ENCODE measurements around the gene MPPED2.

MPPED2 gene

DNA sequence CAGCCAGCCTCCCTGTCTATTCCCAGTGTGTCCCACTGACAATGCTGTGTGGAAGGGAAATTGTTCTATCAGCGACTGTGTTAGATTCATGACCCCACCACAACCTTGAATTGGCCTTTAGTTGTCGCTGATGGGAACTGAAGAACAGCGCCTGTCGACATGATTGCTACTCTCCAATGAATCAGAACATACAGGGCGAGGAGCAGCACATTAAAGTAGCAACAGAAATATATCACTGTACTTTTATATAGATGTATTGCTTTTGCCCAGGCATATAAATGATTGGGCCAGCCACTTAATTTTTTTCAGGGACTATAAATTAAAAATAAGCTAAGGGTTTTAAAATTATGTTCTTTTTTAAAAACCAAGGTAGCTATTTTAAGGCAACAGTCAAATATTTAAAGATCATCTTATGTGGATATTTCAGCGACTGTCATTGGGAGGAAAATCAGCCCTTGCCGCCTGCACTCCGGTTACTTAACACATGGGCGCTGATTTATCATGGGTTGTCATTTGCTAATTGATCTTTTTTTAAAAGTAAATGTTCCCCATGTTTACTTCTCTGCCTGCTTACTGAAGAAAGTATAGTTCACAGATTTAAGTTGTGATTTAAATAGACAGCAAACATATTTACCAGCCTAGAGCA, 221.2 kb downstream of the MPPED2 start:
- in situ Hi-C loops (cut with HindIII; ENCODE audit: low pct_unique_long_range_greater_than_20kb, low sequenced_read_pairs): no loop called here
- DNase-seq (ENCODE audit: low read depth in 1 of 2, low spot score in 1 of 2): no peak
- no peak for TF ChIP-seq JUND (IDR thresholded peaks at IDR 0.05; ENCODE audit: low read depth)

DNA sequence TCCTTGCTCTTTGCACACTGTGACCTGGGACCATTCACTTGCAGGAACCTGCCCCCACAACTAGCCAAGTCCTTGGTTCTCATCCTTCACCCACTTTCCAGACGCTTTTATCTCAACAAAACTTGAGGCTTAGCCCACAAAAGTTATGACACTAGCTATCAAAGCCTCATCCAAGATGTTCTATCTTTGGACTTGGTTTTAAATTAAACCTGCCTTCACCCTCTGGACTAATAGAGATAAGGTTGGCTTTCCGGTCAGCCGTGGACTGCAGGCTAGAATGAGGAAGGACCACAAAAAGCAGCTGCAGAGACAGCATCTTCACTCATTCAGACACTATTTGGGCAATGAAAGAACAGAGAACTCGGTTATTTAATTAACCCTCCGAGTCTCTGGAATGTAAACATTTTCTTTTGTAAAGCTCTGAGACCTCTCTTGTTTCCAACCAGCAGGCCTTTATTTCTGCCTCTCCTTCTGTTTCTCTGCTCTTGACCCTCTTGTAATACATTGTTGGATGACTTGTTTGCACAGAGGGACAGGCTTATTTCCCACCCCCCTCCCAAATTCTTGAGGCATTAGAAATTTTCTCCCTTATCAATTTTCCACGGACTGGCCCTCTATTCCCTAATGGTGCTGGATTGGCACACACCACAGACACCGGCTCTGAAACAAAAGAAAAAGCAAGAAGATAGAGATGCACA, 221.9 kb downstream of the MPPED2 start:
- in situ Hi-C loops (cut with HindIII; ENCODE audit: low pct_unique_long_range_greater_than_20kb, low sequenced_read_pairs): no loop called here
- no peak for TF ChIP-seq JUND (IDR thresholded peaks at IDR 0.05; ENCODE audit: low read depth)
- DNase-seq (ENCODE audit: low read depth in 1 of 2, low spot score in 1 of 2): no peak

DNA sequence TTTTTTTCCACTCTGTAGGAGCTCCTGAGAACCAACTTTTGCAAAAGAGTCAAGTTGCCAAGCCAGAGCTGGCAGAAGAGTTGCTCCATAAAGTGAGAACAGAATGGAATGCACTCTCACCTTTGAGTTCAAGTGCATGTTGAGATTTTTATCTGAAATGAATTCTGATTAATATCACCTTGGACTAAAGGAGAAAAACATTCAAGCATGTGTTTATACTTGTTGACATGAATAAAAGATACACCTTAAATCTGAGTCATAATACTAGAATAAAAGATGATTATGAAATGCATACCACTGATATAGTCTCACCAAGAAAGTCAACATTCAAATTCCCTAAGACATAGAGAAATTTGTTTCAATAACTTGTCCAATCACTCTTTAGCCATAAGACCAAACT, 225.4 kb downstream of the MPPED2 start:
- in situ Hi-C loops (cut with HindIII; ENCODE audit: low pct_unique_long_range_greater_than_20kb, low sequenced_read_pairs): no loop called here
- DNase-seq (ENCODE audit: low read depth in 1 of 2, low spot score in 1 of 2): peak; percentile 16 to 38
- TF ChIP-seq JUND (IDR thresholded peaks at IDR 0.05; ENCODE audit: low read depth): no peak
